OCI-LY7 (cell line): ENCODE results near the gene COL5A1. TPM values are rescaled to one million over a fixed set of nuclear protein-coding genes. Genes with fewer than 3 reads are reported as not detected.

Experiments
- BruUV-seq: library from RNA; stranded (reverse); fragments of 400-500 nt; replicated peaks from 2 replicates; lab custom pipeline; 2021; lab: Mats Ljungman, UMichigan
- CTCF ChIA-PET: fragments of 300-600 bp; sonication (Branson Sonifier 250); formaldehyde crosslinking; loops from one replicate; lab custom pipeline; 2022; ENCODE audit warnings: antibody characterized with exemption; ENCODE audit not compliant: unreplicated experiment; lab: Charles Lee
- POLR2A ChIA-PET: fragments of 300-600 bp; sonication (Branson Sonifier 250); formaldehyde crosslinking; loops from one replicate; lab custom pipeline; 2022; ENCODE audit warnings: antibody characterized with exemption; lab: Charles Lee
- DNase-seq: peaks from one replicate; pipeline ENCODE4 v3.0.0-alpha.2; 2015; ENCODE audit warnings: low spot score
- H2AFZ ChIP-seq: fragments of 200-600 bp; sonication (generic), shearing (Covaris generic); 2 replicates; pipeline ENCODE4 v1.6.1; 2014; ENCODE audit warnings: mild to moderate bottlenecking, antibody characterized with exemption, low read length, moderate library complexity
- H3K27ac ChIP-seq: fragments of 200-600 bp; sonication (generic); 2 replicates; pipeline ENCODE4 v1.5.1; 2014; ENCODE audit warnings: mixed run types, low read depth, mild to moderate bottlenecking, moderate library complexity, low read length, inconsistent platforms; ENCODE audit not compliant: poor library complexity, severe bottlenecking
- H3K36me3 ChIP-seq: fragments of 200-600 bp; sonication (generic); 2 replicates; pipeline ENCODE4 v1.6.1; 2014; ENCODE audit warnings: mild to moderate bottlenecking, antibody characterized with exemption, low read length, moderate library complexity, mixed read lengths; ENCODE audit not compliant: insufficient read depth
- H3K4me1 ChIP-seq: fragments of 200-600 bp; sonication (generic); 2 replicates; pipeline ENCODE4 v1.5.1; 2014; ENCODE audit warnings: mild to moderate bottlenecking, low read length; ENCODE audit not compliant: insufficient read depth, poor library complexity, severe bottlenecking
- H3K4me2 ChIP-seq: fragments of 200-600 bp; sonication (generic); 2 replicates; pipeline ENCODE4 v1.6.1; 2014; ENCODE audit warnings: mild to moderate bottlenecking, low read length
- H3K4me3 ChIP-seq: fragments of 200-600 bp; sonication (generic); 2 replicates; pipeline ENCODE4 v1.5.1; 2014; ENCODE audit warnings: mild to moderate bottlenecking, low read depth, low read length; ENCODE audit not compliant: poor library complexity, severe bottlenecking
- H3K79me2 ChIP-seq: fragments of 200-600 bp; sonication (generic); 2 replicates; pipeline ENCODE4 v1.6.1; 2016; ENCODE audit warnings: low read depth, mild to moderate bottlenecking, low read length, moderate library complexity, mixed read lengths; ENCODE audit not compliant: insufficient read depth
- H3K9me2 ChIP-seq: fragments of 200-600 bp; sonication (generic); 2 replicates; pipeline ENCODE4 v1.6.1; 2016; ENCODE audit warnings: mild to moderate bottlenecking, low read length, mixed read lengths; ENCODE audit not compliant: insufficient read depth
- H3K9me3 ChIP-seq: fragments of 200-600 bp; sonication (generic); 2 replicates; pipeline ENCODE4 v1.6.1; 2014; ENCODE audit warnings: mild to moderate bottlenecking, mixed run types, low read length, mixed read lengths
- H4K20me1 ChIP-seq: fragments of 200-600 bp; sonication (generic); 2 replicates; pipeline ENCODE4 v1.6.1; 2014; ENCODE audit warnings: mild to moderate bottlenecking, antibody characterized with exemption, low read length, moderate library complexity, mixed read lengths; ENCODE audit not compliant: insufficient read depth
- CTCF ChIP-seq: fragments of 200-600 bp; sonication (generic); conservative IDR thresholded peaks from 2 replicates; pipeline ENCODE4 v1.5.1; 2014; ENCODE audit warnings: mild to moderate bottlenecking, antibody characterized with exemption, low read length, moderate library complexity, mixed read lengths
- EZH2phosphoT487 ChIP-seq: fragments of 200-600 bp; sonication (generic); IDR thresholded peaks from 2 replicates; pipeline ENCODE4 v1.6.1; 2018; ENCODE audit warnings: low read depth, borderline replicate concordance, mild to moderate bottlenecking, mixed run types, antibody characterized with exemption, low read length, moderate library complexity, mixed read lengths
- intact Hi-C: fragments of 100-400 bp; cut with micrococcal nuclease; formaldehyde crosslinking; loops from one replicate; pipeline ENCODE4 v1.10.0; 2022; ENCODE audit not compliant: unreplicated experiment
- total RNA-seq, 2 experiments: library from RNA; depleted of rRNA in 1 of 2; stranded (reverse); fragments of >200 nt in 1 of 2; shearing (Covaris generic) in 1 of 2; gene quantifications; 2 replicates each; pipeline ENCODE4 v1.2.3, GENCODE V29; 2014 to 2022

The COL5A1 gene
- total RNA-seq, 2 experiments from 2014 or later, result 12.2 to 28.6 TPM

GRCh38 chr9:134885001-134885678 lies 243.5 kb downstream of the COL5A1 start:
- H3K36me3 ChIP-seq, result no peaks in the 10 kb centered on the region
- no peak overlapping the region for H3K4me3 ChIP-seq
- no peak overlapping the region for H3K4me2 ChIP-seq
- no peaks in the 10 kb centered on the region for H4K20me1 ChIP-seq
- CTCF ChIA-PET, result no interaction called here
- intact Hi-C loops, result no loop called here
- TF ChIP-seq EZH2phosphoT487 (no peak), CTCF (no peak)
- H3K9me3 ChIP-seq, result no peaks in the 10 kb centered on the region
- no peak overlapping the region for H2AFZ ChIP-seq
- peaks cover 21% of the 10 kb centered on the region for H3K4me1 ChIP-seq
- H3K9me2 ChIP-seq, result no peaks in the 10 kb centered on the region
- no peak overlapping the region for H3K27ac ChIP-seq
- POLR2A ChIA-PET, result no interaction called here
- no peaks in the 10 kb centered on the region for H3K79me2 ChIP-seq
- BruUV-seq, result no TSS peak
- no peak for DNase-seq

- BruUV-seq, result no TSS peak
- no peak overlapping the region for H2AFZ ChIP-seq
- CTCF ChIA-PET, result no interaction called here
Measured at GRCh38 chr9:134885679-134886412, 244.2 kb downstream of the COL5A1 start.

More at GRCh38 chr9:134885679-134886412, 244.2 kb downstream of the COL5A1 start:
- no peaks in the 10 kb centered on the region for H3K9me2 ChIP-seq
- peaks cover 27% of the 10 kb centered on the region for H3K4me1 ChIP-seq
- intact Hi-C loops, result no loop called here
- TF ChIP-seq EZH2phosphoT487 (no peak), CTCF (no peak)
- DNase-seq, result no peak
- no peak overlapping the region for H3K27ac ChIP-seq
- H3K36me3 ChIP-seq, result no peaks in the 10 kb centered on the region
- H3K9me3 ChIP-seq, result no peaks in the 10 kb centered on the region
- H3K4me2 ChIP-seq, result no peak overlapping the region
- no peak overlapping the region for H3K4me3 ChIP-seq
- H4K20me1 ChIP-seq, result no peaks in the 10 kb centered on the region
- H3K79me2 ChIP-seq, result no peaks in the 10 kb centered on the region
- POLR2A ChIA-PET, result no interaction called here
